SJCRH30 (cell line): ENCODE results near the gene COL5A1. TPM values are rescaled to one million over a fixed set of nuclear protein-coding genes. Genes with fewer than 3 reads are reported as not detected.
"Not testable (repeated sequence)": the region's sequence is repeated elsewhere in the genome, so short reads cannot be mapped to it uniquely, and the experiment has no call there.

Experiments
- DNase-seq, 2 experiments: peaks; one replicate each; pipeline ENCODE4 v3.0.0-alpha.2; 2015 to 2020
- H3K27ac ChIP-seq: fragments of 250-450 bp; sonication (Bioruptor Pico); 2 replicates; pipeline ENCODE4 v1.5.1; 2020; ENCODE audit warnings: mild to moderate bottlenecking, moderate library complexity
- H3K27me3 ChIP-seq: fragments of 250-450 bp; sonication (Bioruptor Pico); 2 replicates; pipeline ENCODE4 v1.5.1; 2020; ENCODE audit warnings: mild to moderate bottlenecking, moderate library complexity
- H3K36me3 ChIP-seq: fragments of 250-450 bp; sonication (Bioruptor Pico); 2 replicates; pipeline ENCODE4 v1.5.1; 2020; ENCODE audit warnings: mild to moderate bottlenecking, moderate library complexity
- H3K4me1 ChIP-seq: fragments of 250-450 bp; sonication (Bioruptor Pico); 2 replicates; pipeline ENCODE4 v1.5.1; 2020; ENCODE audit warnings: mild to moderate bottlenecking, moderate library complexity
- H3K4me3 ChIP-seq: fragments of 250-450 bp; sonication (Bioruptor Pico); 2 replicates; pipeline ENCODE4 v1.5.1; 2020; ENCODE audit warnings: mild to moderate bottlenecking, moderate library complexity
- H3K9me3 ChIP-seq: fragments of 250-450 bp; sonication (Bioruptor Pico); replicated peaks from 2 replicates; pipeline ENCODE4 v1.5.1; 2020; ENCODE audit warnings: mild to moderate bottlenecking, moderate library complexity
- total RNA-seq: library from RNA; depleted of rRNA; stranded (reverse); fragments of >200 nt; shearing (Covaris generic); gene quantifications from 2 replicates; pipeline ENCODE4 v1.2.3, GENCODE V29; 2014

Gene COL5A1
- total RNA-seq, 1 experiment from 2014 or later = 32.1 TPM

DNA sequence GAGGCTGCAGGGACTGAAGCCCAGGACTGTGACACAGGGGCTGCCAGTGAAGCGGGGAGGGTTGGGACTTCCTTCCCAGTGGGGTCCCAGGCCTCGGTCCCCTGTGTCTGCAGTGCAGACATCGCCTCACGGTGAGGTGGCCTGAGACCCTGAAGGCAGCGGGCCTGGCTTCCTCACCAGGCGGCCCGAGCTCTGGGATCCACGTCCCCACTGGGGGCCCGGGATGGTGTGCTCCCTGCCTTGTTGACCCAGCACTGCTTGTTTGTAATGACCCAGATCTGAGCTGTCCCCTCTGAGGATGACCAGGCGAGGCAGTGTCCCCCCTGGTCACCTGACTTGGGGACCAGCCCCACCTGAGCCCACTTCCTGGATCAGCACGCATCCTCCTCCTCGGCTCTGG lies 53.1 kb downstream of the COL5A1 start:
- peaks cover 5% of the 10 kb centered on the region; the same call in 1 of the 2 replicates for H3K4me1 ChIP-seq
- peaks cover 14% of the 10 kb centered on the region for H3K36me3 ChIP-seq

DNA sequence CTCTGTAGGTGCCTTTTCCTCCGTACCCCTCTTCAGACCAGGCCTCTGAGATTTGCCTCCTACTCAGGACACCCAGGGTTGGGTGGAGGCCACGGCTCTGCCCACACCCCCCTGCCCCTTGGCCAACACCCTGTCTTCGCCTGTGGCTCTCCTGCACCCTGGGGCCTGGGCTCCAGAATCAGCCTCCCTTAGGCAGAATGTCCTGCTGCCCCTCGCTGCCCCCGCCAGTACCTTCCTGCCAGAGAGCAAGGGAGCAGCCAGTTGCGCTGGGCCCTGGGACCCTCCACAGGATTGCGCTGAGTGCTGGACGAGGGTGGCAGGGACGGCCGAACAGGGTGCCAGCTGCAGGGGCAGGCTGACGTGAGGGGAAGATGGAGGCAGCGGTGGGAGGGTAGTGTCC lies 53.5 kb downstream of the COL5A1 start:
- Histone ChIP-seq H3K27me3 (no peaks in the 10 kb centered on the region), H3K9me3 (no peaks in the 10 kb centered on the region), H3K4me1 (peaks cover 5% of the 10 kb centered on the region; the same call in 1 of the 2 replicates), H3K36me3 (peaks cover 14% of the 10 kb centered on the region), H3K27ac (no peak overlapping the region), H3K4me3 (no peak overlapping the region)
- DNase-seq = no peak

More for the DNA sequence above, 53.1 kb downstream of the COL5A1 start:
- Histone ChIP-seq H3K9me3 (no peaks in the 10 kb centered on the region), H3K4me3 (no peak overlapping the region), H3K27ac (no peak overlapping the region), H3K27me3 (no peaks in the 10 kb centered on the region)
- DNase-seq = no peak

DNA sequence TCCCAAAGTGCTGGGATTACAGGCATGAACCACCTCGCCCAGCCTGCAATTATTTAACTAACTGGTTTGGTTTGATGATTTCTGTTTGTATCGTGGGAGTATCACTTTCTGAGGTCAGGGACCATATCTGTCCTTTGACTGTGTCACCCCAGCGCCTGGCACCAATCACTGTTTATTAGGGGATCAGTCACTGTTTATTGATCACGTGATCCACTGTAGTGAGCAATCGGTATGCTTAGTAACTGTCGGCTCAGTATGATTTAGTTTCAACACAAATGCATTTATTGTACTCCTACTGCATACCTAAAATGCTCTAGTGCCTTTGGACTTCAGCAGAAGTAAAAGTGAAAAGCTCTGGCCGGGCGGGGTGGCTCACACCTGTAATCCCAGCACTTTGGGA lies 54.8 kb downstream of the COL5A1 start:
- no peak overlapping the region for H3K4me3 ChIP-seq
- H3K9me3 ChIP-seq = no peaks in the 10 kb centered on the region
- H3K27me3 ChIP-seq = no peaks in the 10 kb centered on the region
- H3K27ac ChIP-seq = no peak overlapping the region
- DNase-seq = no peak
- H3K4me1 ChIP-seq = peaks cover 7% of the 10 kb centered on the region; the same call in 1 of the 2 replicates
- H3K36me3 ChIP-seq = peaks cover 15% of the 10 kb centered on the region

DNA sequence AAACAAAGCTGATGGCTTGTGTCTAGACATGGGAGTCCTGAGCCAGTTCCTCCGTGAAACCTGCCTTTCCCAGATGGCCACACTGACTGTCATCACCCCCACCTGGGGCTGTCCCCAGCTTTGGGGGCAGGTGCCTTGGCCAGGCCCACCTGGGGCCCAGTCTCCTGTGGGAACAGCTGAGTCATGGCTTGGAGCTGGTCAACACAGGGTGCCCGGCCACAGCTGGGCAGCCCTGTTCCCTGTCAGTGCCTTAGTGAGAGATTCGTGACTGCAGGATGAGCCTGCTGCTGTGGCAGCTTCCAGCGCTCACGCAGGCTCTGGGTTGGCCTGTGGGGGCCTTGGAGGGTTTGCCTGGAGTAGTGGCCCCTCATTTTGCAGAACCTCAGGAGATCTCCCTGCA lies 56.5 kb downstream of the COL5A1 start:
- no peaks in the 10 kb centered on the region for H3K9me3 ChIP-seq
- H3K36me3 ChIP-seq = peaks cover 4% of the 10 kb centered on the region; the same call in 1 of the 2 replicates
- H3K4me1 ChIP-seq = peaks cover 7% of the 10 kb centered on the region; the same call in 1 of the 2 replicates
- H3K27me3 ChIP-seq = no peaks in the 10 kb centered on the region
- H3K27ac ChIP-seq = no peak overlapping the region
- no peak overlapping the region for H3K4me3 ChIP-seq
- no peak for DNase-seq

DNA sequence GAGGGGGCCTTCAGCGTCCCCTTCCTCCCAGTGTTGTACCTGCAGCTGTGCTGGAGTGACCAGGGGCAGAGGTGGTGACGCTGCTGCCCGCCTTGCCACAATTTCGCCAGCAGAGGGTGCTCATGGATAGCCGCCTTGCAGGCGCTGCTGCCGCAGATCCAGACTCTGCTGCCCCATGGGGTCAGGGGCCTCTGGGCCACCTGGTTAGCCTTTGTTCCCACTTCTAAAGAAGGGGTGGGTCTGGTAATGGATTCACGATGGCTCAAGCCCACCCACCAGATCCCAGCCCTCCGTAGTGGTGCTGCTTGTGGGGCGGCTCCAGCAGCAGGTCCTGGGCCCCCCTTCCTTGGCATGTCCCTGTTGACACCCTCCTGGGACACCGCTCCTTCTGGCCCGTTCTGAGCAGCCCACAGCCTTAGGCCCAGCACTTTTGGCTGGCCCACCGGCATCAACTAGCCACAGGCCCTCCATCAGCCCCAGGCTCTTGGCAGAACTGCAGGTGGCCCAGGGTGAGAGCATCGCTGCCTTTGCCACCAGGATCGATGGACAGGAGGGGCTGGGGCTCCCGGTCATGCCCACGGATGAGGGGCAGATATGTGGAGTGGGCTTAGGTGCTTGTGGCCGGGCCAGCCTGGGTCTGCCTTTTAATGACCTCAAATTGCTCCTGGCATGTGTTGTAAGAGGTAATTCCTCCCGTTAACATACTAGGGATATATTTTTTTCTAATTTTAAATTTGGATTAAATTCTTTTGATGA lies 57.2 kb downstream of the COL5A1 start:
- Histone ChIP-seq H3K36me3 (peaks cover 4% of the 10 kb centered on the region; the same call in 1 of the 2 replicates), H3K4me1 (peaks cover 7% of the 10 kb centered on the region; the same call in 1 of the 2 replicates), H3K27me3 (no peaks in the 10 kb centered on the region), H3K4me3 (no peak overlapping the region), H3K9me3 (no peaks in the 10 kb centered on the region), H3K27ac (0 out of 2 replicates have a peak overlapping the region, but pooled peaks have one; percentile 10)
- DNase-seq = peak; percentile 77 to 87

DNA sequence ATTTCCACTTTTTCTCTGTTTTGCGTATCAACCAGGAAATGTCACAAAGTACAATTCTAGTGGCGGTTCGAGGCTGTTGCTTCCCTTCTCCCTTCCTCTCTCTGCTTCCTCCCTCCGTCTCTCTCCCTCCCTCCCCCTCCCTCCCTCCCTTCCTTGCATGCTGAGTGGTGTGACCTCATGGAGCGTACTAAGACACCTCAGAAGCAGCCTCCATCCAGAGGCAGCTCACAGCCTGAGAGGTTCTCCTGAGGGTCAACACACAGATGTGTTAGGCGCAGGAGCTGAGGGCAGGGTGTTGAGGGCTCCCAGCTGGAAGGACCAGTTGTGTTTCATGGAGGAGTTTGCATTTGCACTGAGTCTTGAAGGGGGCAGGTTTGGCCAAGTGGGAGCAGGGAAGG lies 57.7 kb downstream of the COL5A1 start:
- Histone ChIP-seq H3K4me3 (no peak overlapping the region), H3K27me3 (no peaks in the 10 kb centered on the region), H3K36me3 (peaks cover 4% of the 10 kb centered on the region; the same call in 1 of the 2 replicates), H3K27ac (no peak overlapping the region), H3K4me1 (peaks cover 7% of the 10 kb centered on the region; the same call in 1 of the 2 replicates), H3K9me3 (no peaks in the 10 kb centered on the region)
- DNase-seq = no peak

DNA sequence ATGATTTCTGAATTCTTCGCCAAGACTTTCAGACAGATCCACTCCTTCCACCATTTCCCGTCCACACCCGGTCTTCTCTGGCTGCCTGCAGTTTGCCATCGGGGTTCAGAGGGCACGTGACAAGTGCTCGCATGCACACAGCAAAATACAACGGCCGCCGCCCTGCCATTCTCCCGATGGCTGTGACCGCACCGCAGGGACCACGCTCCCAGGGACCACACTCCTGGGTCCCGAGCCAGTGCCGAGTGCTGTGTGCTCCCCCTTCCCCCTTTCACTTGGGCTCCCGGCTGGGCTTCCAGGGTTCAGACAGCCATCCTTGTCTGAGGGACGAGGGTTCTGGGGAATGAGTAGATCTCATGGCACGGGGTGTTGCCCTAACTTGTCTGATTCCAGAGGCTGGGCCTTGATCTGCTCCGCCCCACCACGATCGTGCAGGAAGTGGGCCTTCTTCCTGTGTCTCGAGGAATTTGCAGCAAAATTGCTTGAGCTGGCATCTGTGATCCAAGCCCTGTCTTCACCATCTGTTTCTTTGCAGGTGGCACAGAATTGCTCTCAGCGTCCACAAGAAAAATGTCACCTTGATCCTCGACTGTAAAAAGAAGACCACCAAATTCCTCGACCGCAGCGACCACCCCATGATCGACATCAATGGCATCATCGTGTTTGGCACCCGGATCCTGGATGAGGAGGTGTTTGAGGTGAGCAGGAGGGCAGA lies 59.2 kb downstream of the COL5A1 start:
- DNase-seq = no peak
- Histone ChIP-seq H3K27ac (no peak overlapping the region), H3K36me3 (peaks cover 4% of the 10 kb centered on the region; the same call in 1 of the 2 replicates), H3K4me3 (no peak overlapping the region), H3K4me1 (peaks cover 7% of the 10 kb centered on the region; the same call in 1 of the 2 replicates), H3K27me3 (no peaks in the 10 kb centered on the region), H3K9me3 (no peaks in the 10 kb centered on the region)

DNA sequence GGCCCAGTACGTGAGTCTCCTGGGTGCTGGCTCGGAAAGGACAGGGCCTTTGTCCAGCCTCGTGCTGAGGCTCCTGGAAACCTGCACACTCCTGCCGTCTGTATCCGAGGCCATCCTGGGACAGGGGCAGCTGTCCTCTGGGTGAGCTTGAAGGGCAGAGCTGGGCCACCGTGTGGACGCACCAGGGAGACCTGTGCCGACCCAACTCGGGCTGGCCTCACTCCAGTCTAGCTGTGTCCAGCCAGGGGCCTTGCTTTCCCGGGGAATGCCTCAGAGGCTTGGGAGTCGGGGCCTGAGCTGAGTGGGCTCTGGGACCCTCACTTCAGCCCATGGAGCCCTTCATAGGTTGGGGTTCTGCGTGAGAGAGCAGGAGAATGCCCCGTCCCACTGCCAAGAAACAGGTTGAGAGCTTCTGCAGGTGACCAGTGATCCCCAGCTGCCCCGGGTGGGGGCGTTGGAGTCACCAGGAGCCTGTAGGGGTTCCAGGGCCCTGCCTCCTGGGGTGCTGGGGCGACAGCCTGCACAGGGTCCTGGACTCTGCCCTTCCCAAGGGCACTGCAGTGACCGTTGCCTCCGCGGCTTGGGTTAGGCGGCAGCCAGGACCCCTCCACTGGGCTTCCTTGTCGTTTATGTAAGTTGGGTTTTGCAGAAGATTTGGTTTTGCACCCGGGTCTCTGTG lies 60.1 kb downstream of the COL5A1 start:
- Histone ChIP-seq H3K27ac (no peak overlapping the region), H3K4me1 (peaks cover 12% of the 10 kb centered on the region), H3K9me3 (no peaks in the 10 kb centered on the region), H3K27me3 (no peaks in the 10 kb centered on the region), H3K4me3 (no peak overlapping the region), H3K36me3 (peaks cover 6% of the 10 kb centered on the region; the same call in 1 of the 2 replicates)
- DNase-seq = no peak

DNA sequence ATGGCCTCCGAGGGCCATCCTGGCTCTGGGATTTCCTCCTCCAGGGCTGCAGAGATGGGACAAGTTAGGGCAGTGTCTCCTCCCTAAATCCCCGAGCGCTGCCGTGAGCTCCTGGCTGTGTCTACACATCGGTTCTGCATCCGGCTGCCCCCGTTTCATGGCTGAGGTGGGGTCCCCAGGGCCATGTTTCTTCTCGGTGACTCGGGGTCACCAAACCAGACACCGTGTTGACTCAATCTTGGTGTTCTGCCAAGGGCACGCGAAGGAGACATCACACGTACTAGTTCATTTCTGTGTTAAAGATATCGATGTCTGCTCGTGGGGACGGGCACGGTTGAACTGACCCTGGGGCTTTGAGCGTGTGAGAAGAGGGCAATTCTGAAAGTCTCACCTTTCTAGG lies 60.7 kb downstream of the COL5A1 start:
- peaks cover 18% of the 10 kb centered on the region for H3K4me1 ChIP-seq
- no peaks in the 10 kb centered on the region for H3K27me3 ChIP-seq
- no peaks in the 10 kb centered on the region for H3K9me3 ChIP-seq
- DNase-seq = no peak
- no peak overlapping the region for H3K27ac ChIP-seq
- H3K4me3 ChIP-seq = no peak overlapping the region
- H3K36me3 ChIP-seq = peaks cover 6% of the 10 kb centered on the region; the same call in 1 of the 2 replicates

DNA sequence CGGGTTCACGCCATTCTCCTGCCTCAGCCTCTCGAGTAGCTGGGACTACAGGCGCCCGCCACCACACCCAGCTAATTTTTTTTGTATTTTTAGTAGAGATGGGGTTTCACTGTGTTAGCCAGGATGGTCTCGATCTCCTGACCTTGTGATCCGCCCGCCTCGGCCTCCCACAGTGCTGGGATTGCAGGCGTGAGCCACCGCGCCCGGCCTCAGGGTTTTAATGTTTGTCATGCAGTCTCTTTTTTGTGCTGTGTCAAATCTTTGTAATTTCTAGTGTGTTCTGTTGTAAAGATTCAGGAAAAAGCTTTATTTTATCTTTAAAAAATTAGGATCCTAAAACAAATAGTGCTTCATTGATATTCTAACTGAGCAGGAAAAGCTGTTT lies 62.1 kb downstream of the COL5A1 start:
- H3K27ac ChIP-seq, H3K9me3 ChIP-seq, DNase-seq, H3K27me3 ChIP-seq, H3K4me3 ChIP-seq, H3K36me3 ChIP-seq: not testable (repeated sequence)
- peaks cover 24% of the 10 kb centered on the region for H3K4me1 ChIP-seq

DNA sequence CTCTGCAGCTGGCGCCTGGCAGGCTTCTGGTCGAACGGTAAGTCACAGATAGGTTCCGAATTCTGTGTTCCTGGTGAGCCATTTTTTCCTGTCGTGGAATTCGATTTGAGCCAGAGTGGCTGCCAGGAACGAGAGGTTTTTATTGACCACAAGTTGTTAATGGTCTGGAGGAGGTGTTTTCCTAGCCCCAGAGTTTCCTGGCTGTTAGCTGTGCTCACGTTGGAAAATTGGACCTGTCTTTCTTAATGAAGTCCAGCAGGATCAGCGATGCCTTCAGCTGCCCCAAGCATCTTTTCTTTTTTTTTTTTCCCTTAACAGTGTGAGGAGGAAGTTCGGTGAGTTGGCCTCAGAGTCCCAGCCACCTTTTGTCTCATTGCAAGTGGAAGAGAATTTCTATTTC lies 62.9 kb downstream of the COL5A1 start:
- Histone ChIP-seq H3K4me3 (no peak overlapping the region), H3K9me3 (no peaks in the 10 kb centered on the region), H3K27ac (no peak overlapping the region), H3K36me3 (peaks cover 6% of the 10 kb centered on the region; the same call in 1 of the 2 replicates), H3K27me3 (no peaks in the 10 kb centered on the region), H3K4me1 (peaks cover 21% of the 10 kb centered on the region)
- no peak for DNase-seq

DNA sequence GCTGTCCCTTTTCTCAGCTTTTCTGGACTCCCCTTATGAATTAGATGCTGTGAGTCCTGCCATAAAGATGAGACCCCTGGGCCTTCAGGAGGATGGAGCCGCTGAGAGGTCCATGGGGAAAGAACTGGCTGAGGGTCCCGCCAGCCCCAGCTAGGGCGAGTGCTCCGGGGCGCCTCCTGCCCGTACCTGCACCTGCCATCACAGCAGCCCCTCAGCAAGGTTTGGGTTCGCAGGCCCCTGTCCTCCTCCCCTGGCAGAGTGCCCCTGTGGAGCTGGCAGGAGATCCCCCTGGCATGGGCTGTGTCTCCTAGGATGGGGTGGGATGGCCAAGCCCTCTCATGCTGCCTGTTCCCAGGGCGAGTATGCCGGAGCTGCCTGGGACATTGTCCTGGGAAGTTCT lies 64.2 kb downstream of the COL5A1 start:
- Histone ChIP-seq H3K27ac (no peak overlapping the region), H3K9me3 (no peaks in the 10 kb centered on the region), H3K4me3 (no peak overlapping the region), H3K4me1 (peaks cover 19% of the 10 kb centered on the region), H3K27me3 (no peaks in the 10 kb centered on the region), H3K36me3 (peaks cover 4% of the 10 kb centered on the region; the same call in 1 of the 2 replicates)
- DNase-seq = no peak

DNA sequence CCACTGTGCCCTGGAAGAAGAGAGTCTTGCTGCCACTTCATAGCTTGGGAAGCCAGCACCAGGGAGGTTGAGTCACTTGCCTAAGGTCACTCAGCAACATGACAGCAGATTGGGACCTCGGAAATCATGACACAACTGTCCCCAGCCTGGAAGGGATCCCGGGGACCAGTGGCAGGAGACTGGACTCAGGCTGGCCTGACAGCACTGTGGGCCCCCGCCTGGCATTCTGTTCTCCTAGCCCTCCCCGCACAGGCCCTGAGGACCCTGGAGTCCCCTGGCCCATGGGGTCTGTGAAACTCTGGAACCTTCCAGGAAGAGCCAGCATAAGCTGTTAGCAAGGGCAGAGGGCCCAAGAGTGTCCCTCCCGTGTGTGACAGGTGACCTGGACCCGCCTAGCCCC lies 64.9 kb downstream of the COL5A1 start:
- DNase-seq = no peak
- H3K4me3 ChIP-seq = no peak overlapping the region
- no peaks in the 10 kb centered on the region for H3K27me3 ChIP-seq
- H3K27ac ChIP-seq = peak overlapping the region; percentile 71; the same call in 1 of the 2 replicates
- 0 out of 2 replicates have a peak, but pooled peaks cover 2% of the 10 kb centered on the region for H3K36me3 ChIP-seq
- no peaks in the 10 kb centered on the region for H3K9me3 ChIP-seq
- peaks cover 19% of the 10 kb centered on the region for H3K4me1 ChIP-seq

DNA sequence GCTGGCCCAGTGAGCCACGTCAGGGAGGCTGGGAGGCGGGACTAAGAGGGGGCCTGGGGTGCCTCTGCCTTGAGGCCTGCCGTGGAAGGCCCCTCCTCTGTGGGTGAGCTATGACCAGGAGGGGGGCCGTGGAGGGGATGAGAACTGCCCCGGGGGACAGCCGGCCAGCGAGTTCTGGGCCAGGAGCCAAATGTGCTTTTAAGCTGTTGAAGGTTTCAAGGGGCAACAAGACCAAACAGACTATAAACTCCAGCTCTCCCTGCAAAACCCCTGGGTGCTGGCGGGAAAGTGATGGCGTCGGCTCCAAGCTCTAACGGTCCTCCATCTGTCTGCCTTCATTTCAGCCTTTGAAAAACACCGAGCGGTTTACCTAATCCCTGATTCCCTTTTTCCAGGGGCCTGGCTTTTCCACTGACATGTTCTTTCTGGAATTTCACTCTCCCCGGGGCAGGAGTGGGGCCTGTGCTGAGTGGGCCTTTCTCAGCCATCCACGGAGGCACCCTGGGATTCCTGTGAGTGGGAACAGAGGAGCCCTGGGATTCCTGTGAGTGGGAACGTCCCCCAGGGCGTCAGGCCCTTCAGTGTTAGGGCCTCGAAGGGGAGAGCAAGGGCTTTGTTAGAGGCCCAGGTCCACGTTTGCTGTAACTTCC lies 65.6 kb downstream of the COL5A1 start:
- 0 out of 2 replicates have a peak, but pooled peaks cover 2% of the 10 kb centered on the region for H3K36me3 ChIP-seq

More for the DNA sequence above, 65.6 kb downstream of the COL5A1 start:
- peak; percentile 96 to 98 for DNase-seq
- no peak overlapping the region for H3K4me3 ChIP-seq
- H3K9me3 ChIP-seq = no peaks in the 10 kb centered on the region
- H3K27ac ChIP-seq = peak overlapping the region; percentile 71
- no peaks in the 10 kb centered on the region for H3K27me3 ChIP-seq
- H3K4me1 ChIP-seq = peaks cover 19% of the 10 kb centered on the region
